ENCODE results near the gene ATPAF2.

GRCh38 chr17:18021372-18021771 is 17.6 kb downstream of the ATPAF2 start:
- TF ChIP-seq POLR2A (IDR thresholded peaks at IDR 0.05) (no peak), CTCF (IDR thresholded peaks at IDR 0.05) (no peak)
